Activated CD4-positive, alpha-beta T cell treated with anti-CD3 and anti-CD28 coated beads, Interleukin-2, amount 10 ng/mL, durations not matched to agents 24 days and 14 days (primary cell): ENCODE measurements around the gene STK38L. TPM values are rescaled to one million over a fixed set of nuclear protein-coding genes. Genes with fewer than 3 reads are reported as not detected.

Source experiments
- DNase-seq: peaks from one replicate; pipeline ENCODE4 v3.0.0; 2022
- H3K27ac Mint-ChIP-seq: one replicate; pipeline ENCODE4 v1.8.0; 2022; ENCODE audit warnings: mild to moderate bottlenecking, mixed read lengths
- H3K27me3 Mint-ChIP-seq: one replicate; pipeline ENCODE4 v1.8.0; 2022; ENCODE audit warnings: mixed read lengths
- H3K36me3 Mint-ChIP-seq: one replicate; pipeline ENCODE4 v1.8.0; 2022; ENCODE audit warnings: low read depth, mild to moderate bottlenecking, mixed read lengths
- H3K4me1 Mint-ChIP-seq: one replicate; pipeline ENCODE4 v1.8.0; 2021; ENCODE audit warnings: mixed read lengths
- H3K4me3 Mint-ChIP-seq: one replicate; pipeline ENCODE4 v1.8.0; 2022; ENCODE audit warnings: mild to moderate bottlenecking, moderate library complexity, mixed read lengths
- H3K9me3 Mint-ChIP-seq: one replicate; pipeline ENCODE4 v1.8.0; 2021; ENCODE audit warnings: mixed read lengths
- intact Hi-C: fragments of 100-400 bp; cut with micrococcal nuclease; formaldehyde crosslinking; loops from one replicate; pipeline ENCODE4 v1.15.1; 2023
- total RNA-seq: library from RNA; stranded (reverse); gene quantifications from 2 replicates; pipeline ENCODE4 v1.2.3, GENCODE V29; 2022

STK38L gene
- total RNA-seq, 1 donor from 2014 or later, result 22.8 TPM

DNA sequence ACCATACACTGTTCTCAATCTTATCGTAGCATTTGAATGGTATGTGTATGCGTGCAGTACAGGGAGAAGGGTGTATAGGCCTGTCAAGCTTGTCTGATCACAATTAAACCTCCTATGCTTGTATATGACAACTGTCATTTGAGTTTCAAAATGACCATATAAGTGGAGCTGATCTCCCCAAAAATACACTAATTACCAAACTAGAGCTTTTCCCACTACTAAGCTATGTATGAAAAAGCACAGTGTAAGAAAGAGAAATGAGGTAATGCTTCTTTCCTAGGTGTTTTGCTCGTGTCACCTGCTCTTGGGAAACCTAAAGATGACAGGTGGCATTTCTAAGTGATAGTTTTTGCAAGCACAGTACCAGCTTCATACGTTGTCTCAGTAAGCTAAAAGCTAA is 1.1 kb upstream of the STK38L start:
- no peak for DNase-seq
- H3K4me3 Mint-ChIP-seq, result no peak overlapping the region
- intact Hi-C loops, result loop anchor here (5.0 kb wide), 1 partner anchor 64 kb away; no protein-coding TSS in a partner anchor
- H3K9me3 Mint-ChIP-seq, result no peaks in the 10 kb centered on the region
- H3K27me3 Mint-ChIP-seq, result no peaks in the 10 kb centered on the region
- H3K4me1 Mint-ChIP-seq, result peaks cover 40% of the 10 kb centered on the region
- peaks cover 3% of the 10 kb centered on the region for H3K36me3 Mint-ChIP-seq
- H3K27ac Mint-ChIP-seq, result peak overlapping the region; percentile 98

DNA sequence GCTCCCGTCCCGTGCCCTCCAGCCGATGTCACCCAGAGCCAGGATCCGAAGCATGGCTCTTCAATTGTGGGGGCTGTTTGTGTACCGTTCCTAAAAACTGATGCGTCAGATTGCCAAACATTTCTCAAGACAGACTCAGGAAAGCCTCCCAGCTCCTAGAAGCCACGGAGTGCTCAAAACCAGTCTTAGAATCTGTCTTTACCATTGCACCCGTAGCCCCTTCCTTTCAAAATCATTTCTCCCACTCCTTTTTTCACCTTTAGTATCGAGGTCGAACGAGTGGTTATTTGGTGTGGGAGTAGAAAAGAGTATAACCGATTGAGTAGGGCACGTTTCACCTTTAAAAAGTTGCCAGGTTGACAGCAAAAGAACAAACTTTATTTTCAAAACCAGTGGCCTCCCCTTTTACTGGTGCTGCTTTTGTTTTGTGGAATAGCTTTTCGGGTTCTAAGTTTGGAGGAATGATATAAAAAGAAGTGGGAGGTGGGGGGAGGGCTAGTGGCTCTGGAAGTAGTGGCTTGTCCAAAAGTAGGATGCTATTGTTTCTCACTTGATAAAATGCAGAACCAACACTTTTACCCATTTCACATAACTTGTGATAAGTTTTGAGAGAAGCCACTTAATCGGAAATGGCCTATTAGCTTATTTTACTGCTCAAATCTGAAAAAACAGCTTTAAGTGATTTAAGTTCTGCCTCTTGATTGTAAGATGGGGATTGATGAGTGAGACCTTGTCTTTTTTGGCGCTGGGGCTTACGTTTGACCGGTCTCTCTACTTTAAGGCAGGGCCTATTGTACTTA is 803 bp downstream of the STK38L start:
- H3K4me3 Mint-ChIP-seq, result peak overlapping the region; percentile 96
- peaks cover 28% of the 10 kb centered on the region for H3K4me1 Mint-ChIP-seq
- H3K27ac Mint-ChIP-seq, result peak overlapping the region; percentile 98
- intact Hi-C loops, result loop anchor here (1.0 to 5.0 kb wide), 8 partner anchors 24 to 413 kb away; partner anchors contain the start of genes FGFR1OP2, ITPR2 and TM7SF3
- peaks cover 5% of the 10 kb centered on the region for H3K36me3 Mint-ChIP-seq
- no peak for DNase-seq
- no peaks in the 10 kb centered on the region for H3K9me3 Mint-ChIP-seq
- no peaks in the 10 kb centered on the region for H3K27me3 Mint-ChIP-seq

DNA sequence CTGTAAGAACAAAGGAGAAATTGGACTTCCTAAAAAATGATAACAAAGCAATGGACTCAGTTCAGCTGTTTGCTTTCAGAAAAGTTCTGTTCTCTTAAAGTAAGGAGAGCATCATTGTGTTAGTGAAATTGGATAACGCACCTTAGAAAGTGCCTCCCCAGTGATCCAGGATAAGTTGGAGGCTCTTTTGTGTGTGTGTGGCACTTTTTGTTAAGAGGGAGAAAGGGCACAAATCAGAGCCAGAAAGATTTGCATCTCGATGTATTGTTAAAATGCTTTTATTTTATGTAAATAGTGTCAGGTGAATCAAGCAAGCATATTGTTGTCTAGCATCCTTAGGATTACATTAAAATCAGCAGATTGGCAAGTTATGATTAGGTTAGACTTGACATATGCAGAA is 2.1 kb downstream of the STK38L start:
- intact Hi-C loops, result loop anchor here (5.0 kb wide), 1 partner anchor 414 kb away; the partner anchor contains the start of gene ITPR2
- Mint-ChIP-seq H3K27me3 (no peaks in the 10 kb centered on the region), H3K4me1 (peaks cover 31% of the 10 kb centered on the region)

DNA sequence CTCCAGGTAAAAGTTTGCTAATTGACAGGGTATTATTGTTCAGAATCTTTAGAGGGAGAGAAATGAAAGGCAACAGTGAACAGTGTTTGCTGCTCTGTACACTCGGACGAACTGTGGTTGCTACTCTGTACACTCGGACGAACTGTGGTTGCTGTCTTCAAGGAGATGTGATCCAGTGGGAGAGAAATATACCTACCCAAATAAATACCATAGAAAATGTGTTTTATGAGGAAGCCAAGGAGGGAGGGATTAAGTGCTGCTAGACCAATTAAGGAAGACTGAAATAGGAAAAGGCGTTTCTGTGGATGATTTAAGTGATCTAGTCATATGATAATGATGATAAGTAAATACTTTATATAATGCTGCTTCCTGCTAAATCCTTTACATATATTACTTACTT is 2.7 kb downstream of the STK38L start:
- no peak for DNase-seq
- Mint-ChIP-seq H3K9me3 (no peaks in the 10 kb centered on the region), H3K36me3 (peaks cover 7% of the 10 kb centered on the region), H3K4me1 (peaks cover 31% of the 10 kb centered on the region), H3K27ac (no peak overlapping the region), H3K27me3 (no peaks in the 10 kb centered on the region), H3K4me3 (peak overlapping the region; percentile 12)
- intact Hi-C loops, result loop anchor here (5.0 kb wide), 1 partner anchor 414 kb away; the partner anchor contains the start of gene ITPR2

More for the DNA sequence above, 2.1 kb downstream of the STK38L start:
- Mint-ChIP-seq H3K27ac (no peak overlapping the region), H3K36me3 (peaks cover 7% of the 10 kb centered on the region), H3K9me3 (no peaks in the 10 kb centered on the region), H3K4me3 (peak overlapping the region; percentile 66)
- no peak for DNase-seq

DNA sequence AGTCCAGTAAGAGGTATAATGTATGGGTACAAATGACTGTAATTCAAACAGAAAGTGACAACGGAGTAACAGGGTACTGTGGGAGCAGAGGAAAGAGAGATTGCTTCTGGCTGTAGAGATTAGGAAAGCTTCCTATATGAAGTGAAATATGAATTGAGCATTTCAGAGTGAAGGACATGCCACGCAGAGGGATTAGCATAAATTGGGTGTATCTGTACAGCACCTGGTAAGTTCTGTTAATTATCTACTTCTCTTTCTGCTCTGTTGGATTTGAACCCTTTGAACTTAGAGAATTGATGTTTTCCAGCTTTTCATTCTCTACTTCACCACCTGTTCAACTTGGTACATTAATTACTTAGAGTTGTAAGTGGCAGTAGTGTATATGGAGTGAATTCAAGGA is 8.8 kb downstream of the STK38L start:
- intact Hi-C loops, result no loop called here
- H3K9me3 Mint-ChIP-seq, result peaks cover 8% of the 10 kb centered on the region
- H3K36me3 Mint-ChIP-seq, result peaks cover 13% of the 10 kb centered on the region
- H3K27me3 Mint-ChIP-seq, result no peaks in the 10 kb centered on the region
- peaks cover 21% of the 10 kb centered on the region for H3K4me1 Mint-ChIP-seq
- H3K27ac Mint-ChIP-seq, result no peak overlapping the region
- no peak for DNase-seq
- H3K4me3 Mint-ChIP-seq, result no peak overlapping the region

DNA sequence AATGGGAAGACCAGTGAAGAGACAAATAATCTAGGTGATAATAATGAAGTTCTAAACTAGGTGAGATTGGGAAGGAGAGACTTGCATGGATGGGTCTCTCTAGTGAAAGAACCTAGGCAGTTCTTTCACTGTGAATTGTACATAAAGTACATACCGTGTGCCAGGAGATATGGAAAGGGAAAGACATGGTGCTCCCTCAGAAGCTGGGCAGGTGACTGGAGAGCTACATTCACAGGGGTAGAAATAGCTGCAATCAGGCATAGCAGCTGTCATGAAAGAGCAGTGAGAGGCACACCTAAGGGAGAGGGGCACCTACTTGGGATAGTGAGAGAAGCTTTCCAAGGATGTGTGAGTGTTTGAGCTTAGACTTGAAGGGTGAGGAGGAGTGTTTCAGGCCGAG is 9.3 kb downstream of the STK38L start:
- DNase-seq, result no peak
- no peak overlapping the region for H3K27ac Mint-ChIP-seq
- intact Hi-C loops, result no loop called here
- no peak overlapping the region for H3K4me3 Mint-ChIP-seq
- peaks cover 19% of the 10 kb centered on the region for H3K4me1 Mint-ChIP-seq
- H3K9me3 Mint-ChIP-seq, result peaks cover 8% of the 10 kb centered on the region
- H3K27me3 Mint-ChIP-seq, result no peaks in the 10 kb centered on the region
- H3K36me3 Mint-ChIP-seq, result peaks cover 13% of the 10 kb centered on the region

DNA sequence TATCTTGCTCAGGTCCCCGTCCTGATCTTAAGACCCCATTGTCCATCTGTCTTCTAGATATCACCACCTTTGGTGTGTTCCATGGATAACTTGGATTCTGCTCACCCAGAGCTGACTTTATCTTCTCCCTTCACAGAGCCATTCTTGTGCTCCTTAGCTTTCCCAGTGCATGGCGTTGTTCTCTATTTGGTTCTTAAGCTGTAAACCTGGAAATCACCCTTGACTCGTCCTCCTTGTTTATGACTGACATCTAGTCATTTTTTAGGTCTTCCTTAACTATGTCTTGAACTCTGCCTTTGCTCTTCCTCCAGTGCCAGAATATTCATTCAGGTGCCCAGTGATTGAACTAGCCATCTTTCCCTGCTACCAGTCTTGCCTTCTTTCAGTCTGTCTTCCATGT is 11.7 kb downstream of the STK38L start:
- H3K4me1 Mint-ChIP-seq, result peaks cover 29% of the 10 kb centered on the region
- H3K9me3 Mint-ChIP-seq, result peaks cover 8% of the 10 kb centered on the region
- no peak for DNase-seq
- no peaks in the 10 kb centered on the region for H3K27me3 Mint-ChIP-seq
- H3K4me3 Mint-ChIP-seq, result no peak overlapping the region
- no peak overlapping the region for H3K27ac Mint-ChIP-seq
- intact Hi-C loops, result no loop called here
- peaks cover 12% of the 10 kb centered on the region for H3K36me3 Mint-ChIP-seq

DNA sequence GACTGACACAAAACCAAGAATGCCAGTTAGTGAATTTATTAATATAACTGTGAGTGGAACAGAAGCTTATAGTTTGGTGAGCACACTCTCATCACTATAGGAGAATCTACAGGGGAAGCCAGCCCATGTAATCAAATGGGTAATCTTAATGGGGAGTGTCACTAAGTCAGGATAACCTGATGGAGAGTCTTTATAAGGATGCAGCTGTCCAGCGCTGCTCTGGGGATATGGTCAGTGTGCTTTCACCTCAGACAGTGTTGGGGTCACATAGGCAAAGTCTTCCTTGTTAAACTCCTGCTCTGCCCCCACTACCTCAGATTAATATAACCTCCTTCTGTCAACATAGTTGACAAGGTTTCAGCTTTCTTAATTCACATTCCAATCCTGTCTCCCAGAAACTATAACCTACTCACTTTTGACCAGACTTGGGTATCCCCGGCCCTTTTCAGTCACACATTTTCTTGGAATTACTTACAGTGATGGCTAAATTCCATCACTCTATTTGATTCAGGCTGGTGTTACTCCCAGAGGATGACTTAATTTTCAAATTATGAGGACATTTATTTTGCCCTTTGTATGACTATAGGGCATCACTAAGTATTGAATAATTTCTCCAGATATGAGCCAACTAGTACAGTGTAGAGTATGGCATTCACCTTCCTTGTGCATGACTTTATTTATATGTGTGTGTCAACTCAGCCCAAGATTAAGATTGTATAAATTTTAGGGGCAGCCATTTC is 13.2 kb downstream of the STK38L start:
- Mint-ChIP-seq H3K27ac (no peak overlapping the region), H3K27me3 (no peaks in the 10 kb centered on the region), H3K4me1 (peaks cover 31% of the 10 kb centered on the region), H3K36me3 (peaks cover 12% of the 10 kb centered on the region), H3K9me3 (peaks cover 8% of the 10 kb centered on the region), H3K4me3 (no peak overlapping the region)
- no peak for DNase-seq
- intact Hi-C loops, result no loop called here

DNA sequence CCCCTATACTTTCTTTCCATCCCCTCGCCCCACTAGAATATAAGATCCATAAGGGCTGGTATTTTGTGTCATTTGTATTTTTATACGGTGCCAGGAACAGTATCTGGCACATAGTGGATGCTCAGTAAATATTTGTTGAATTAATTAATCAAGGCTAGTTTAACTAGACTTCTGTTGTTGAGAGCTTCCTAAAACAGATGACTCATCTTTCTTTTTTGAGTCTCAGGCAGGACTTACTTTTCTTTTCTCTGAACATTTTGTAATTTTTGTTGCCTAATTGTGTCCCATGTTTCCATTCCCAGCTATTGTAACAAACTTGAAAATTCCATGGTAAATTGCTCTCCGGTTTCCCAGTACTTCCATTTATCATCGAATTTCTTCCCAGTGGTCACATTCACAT is 16.7 kb downstream of the STK38L start:
- DNase-seq, result no peak
- Mint-ChIP-seq H3K9me3 (peaks cover 6% of the 10 kb centered on the region), H3K36me3 (peaks cover 13% of the 10 kb centered on the region), H3K4me3 (no peak overlapping the region), H3K4me1 (peaks cover 20% of the 10 kb centered on the region), H3K27me3 (no peaks in the 10 kb centered on the region), H3K27ac (no peak overlapping the region)
- intact Hi-C loops, result no loop called here

DNA sequence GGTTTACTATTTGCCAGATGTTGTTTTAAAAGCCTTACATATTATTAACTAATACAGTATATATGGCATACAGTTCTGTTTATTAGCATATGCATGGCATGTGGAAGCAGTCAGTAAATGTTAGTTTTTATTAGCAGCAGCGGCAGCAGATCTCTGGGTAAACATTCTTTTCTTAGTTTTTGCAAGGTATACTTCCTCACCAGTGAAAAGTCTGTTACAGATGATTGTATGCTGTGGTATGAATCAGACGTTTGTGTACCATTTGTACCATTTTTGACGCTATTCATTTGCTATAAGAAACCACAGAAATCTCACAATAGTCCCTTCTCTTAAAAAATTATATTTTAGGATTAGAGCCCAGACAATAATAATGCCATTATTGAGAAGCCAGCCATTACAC is 17.8 kb downstream of the STK38L start:
- Mint-ChIP-seq H3K4me1 (peaks cover 16% of the 10 kb centered on the region), H3K27ac (no peak overlapping the region), H3K4me3 (no peak overlapping the region), H3K27me3 (no peaks in the 10 kb centered on the region), H3K36me3 (peaks cover 10% of the 10 kb centered on the region), H3K9me3 (no peaks in the 10 kb centered on the region)
- no peak for DNase-seq
- intact Hi-C loops, result no loop called here

DNA sequence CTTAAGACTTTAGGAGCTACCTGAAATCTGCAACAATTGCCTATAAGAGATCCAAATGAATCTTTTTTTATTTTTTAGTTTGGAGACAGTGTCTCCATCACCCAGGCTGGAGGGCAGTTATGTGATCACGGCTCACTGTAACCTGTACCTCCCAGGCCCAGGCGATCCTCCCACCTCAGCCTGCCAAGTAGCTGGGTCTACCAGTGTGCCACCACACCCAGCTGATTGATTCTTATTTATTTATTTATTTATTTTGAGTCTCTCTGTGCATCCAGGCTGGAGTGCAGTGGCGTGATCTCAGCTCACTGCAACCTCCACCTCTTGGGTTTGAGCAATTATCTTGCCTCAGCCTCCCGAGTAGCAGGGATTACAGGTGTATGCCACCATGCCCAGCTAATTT is 26.1 kb downstream of the STK38L start:
- H3K36me3 Mint-ChIP-seq, result peaks cover 10% of the 10 kb centered on the region
- no peaks in the 10 kb centered on the region for H3K9me3 Mint-ChIP-seq
- intact Hi-C loops, result no loop called here
- no peaks in the 10 kb centered on the region for H3K27me3 Mint-ChIP-seq
- DNase-seq, result no peak
- H3K27ac Mint-ChIP-seq, result no peak overlapping the region
- H3K4me3 Mint-ChIP-seq, result no peak overlapping the region
- no peaks in the 10 kb centered on the region for H3K4me1 Mint-ChIP-seq

DNA sequence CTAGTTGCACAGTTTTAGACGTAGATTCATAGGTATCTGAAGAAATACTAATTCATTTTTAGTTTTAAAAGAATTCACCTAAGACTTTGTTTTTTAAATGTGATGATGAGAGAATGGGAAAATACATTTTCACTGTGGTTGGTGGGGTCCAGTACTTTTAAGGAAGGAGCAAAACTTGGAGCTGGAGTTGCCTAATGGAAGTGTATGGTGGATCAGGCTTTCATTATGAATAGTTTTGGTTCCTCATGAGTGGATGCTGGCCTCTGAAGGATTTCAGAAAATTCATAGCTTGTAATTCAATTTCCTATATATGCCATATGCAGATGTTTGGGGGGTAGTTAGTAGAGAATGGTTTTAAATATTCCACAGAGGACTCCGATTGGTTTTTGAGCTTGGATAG is 27.1 kb downstream of the STK38L start:
- Mint-ChIP-seq H3K27me3 (no peaks in the 10 kb centered on the region), H3K9me3 (no peaks in the 10 kb centered on the region), H3K4me3 (no peak overlapping the region), H3K4me1 (no peaks in the 10 kb centered on the region), H3K27ac (no peak overlapping the region), H3K36me3 (peaks cover 10% of the 10 kb centered on the region)
- intact Hi-C loops, result no loop called here
- no peak for DNase-seq

DNA sequence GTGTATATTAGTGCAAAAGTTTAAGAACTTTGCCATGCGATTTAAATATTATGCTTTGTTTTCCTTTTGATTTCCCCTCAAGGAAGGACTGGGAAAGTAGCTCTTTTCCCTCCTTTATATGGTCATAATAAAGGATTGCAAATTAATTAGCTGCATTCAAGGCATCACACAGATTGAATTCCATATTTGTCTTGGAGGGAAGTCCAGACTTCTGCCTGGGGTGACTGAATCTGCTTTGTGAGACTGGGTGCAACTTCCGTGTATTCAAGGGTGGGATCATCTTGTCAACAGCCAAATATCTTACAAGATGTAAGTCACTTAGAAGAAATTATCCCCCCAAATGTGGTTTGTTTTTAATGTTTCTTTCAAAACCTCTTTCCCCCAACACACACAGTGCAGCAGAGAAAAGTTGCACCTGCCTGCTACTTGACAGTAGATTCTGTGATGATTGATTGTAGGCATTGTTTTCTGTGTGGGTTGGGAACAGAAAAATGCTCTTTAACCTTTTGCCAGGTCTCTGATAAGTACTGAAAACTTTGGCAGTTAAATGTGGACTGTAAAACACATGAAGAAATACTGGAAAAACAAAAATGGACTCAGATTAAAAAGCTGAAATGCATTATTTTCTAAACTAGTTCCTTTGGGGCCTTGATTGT is 28.4 kb downstream of the STK38L start:
- Mint-ChIP-seq H3K4me1 (peaks cover 3% of the 10 kb centered on the region), H3K27ac (no peak overlapping the region), H3K4me3 (no peak overlapping the region), H3K36me3 (peaks cover 9% of the 10 kb centered on the region), H3K27me3 (no peaks in the 10 kb centered on the region), H3K9me3 (no peaks in the 10 kb centered on the region)
- intact Hi-C loops, result no loop called here
- no peak for DNase-seq

DNA sequence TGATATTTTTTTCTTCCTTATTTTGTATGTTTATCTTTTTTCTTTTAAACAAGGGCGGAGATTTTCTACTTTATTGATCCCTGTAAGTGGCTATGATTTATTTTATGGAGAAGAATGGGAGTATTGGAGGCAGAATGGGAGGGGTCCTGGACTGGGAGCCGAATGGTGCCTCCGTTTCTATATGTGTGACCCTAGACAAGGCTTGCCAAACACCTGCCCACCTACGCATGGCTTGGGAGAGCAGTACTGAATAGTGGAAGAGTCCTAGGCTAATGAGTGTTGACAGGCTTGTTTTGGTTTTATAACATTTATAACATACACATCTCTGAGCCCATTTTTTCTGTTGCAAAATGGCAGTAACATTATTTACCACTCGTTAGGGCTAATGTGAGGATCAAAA is 29.0 kb downstream of the STK38L start:
- Mint-ChIP-seq H3K36me3 (peaks cover 7% of the 10 kb centered on the region), H3K4me3 (no peak overlapping the region), H3K9me3 (no peaks in the 10 kb centered on the region), H3K27ac (no peak overlapping the region), H3K4me1 (peaks cover 8% of the 10 kb centered on the region), H3K27me3 (no peaks in the 10 kb centered on the region)
- intact Hi-C loops, result no loop called here
- no peak for DNase-seq
